Measurements from ENCODE around the gene RABGAP1L. TPM values are rescaled to one million over a fixed set of nuclear protein-coding genes. Genes with fewer than 3 reads are reported as not detected.
A peak's percentile ranks its signal among the peaks of the same experiment; 100 is the strongest.

RABGAP1L gene
- total and polyA plus RNA-seq, 10 of the 15 experiments (the other 5 are each of a cell fraction or from before 2014, with no cell fraction given), result 5.8 to 194 (median 113) TPM

DNA sequence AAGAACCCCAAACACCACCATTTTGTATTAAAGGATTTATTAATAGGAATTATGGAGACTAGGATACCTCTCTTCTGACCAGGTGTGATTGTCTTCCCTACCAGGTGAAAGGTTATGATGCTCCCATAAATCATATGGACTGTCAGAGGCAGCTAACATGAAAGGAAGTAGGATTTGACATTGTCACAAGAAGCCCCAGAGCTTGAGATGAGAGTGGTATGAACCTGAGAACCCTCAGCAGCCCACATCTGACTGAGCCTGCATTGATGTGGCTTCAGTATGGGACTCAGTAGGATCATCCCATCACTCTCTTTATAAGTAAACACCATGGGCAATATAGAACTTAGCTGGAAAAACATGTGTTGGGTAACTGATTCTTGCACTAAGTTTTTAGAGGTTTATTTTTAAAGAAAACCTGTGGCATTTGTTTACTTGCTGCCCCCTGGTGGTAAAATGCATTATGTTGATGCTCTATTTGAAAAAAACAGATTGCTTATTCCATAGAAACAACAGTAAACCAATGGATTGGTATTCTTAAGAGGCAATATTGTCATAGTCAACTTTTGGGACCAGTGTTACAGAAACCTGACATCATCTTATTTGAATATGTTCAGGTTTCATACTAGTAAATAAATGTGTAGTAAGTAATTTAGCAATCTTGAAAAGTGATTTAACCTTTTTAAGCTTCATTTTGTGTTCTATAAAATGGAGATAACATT is 823.8 kb downstream of the RABGAP1L start:
- H3K4me1 ChIP-seq (ENCODE audit: control insufficient read depth, insufficient read depth, low read length), result no peaks in the 10 kb centered on the region
- no TSS peak for BruUV-seq (replicated peaks)
- ChIA-PET POLR2A (no interaction called here), CTCF (interaction anchor here (0.6 to 6.4 kb wide), 42 partner anchors 8 to 721 kb away, joined by 3 to 54 read pairs (median 4); partner anchors contain the start of genes CACYBP and MRPS14), RAD21 (ENCODE audit: unreplicated experiment) (interaction anchor here (0.5 to 2.5 kb wide), 19 partner anchors 12 to 721 kb away, joined by 3 to 14 read pairs (median 3); no protein-coding TSS in a partner anchor), SMC1A (ENCODE audit: uncharacterized antibody, unreplicated experiment) (interaction anchor here (0.6 to 10.8 kb wide), 33 partner anchors 13 to 235 kb away, joined by 3 to 89 read pairs (median 4); partner anchors contain the start of gene CACYBP)
- DNase-seq (ENCODE audit: low read depth, low spot score), result no peak
- ATAC-seq, result no peak
- in situ Hi-C loops (cut with MboI) (no loop called here), intact Hi-C loops (cut with micrococcal nuclease; ENCODE audit: unreplicated experiment) (loop anchor here (1.0 kb wide), 1 partner anchor 213 kb away; no protein-coding TSS in a partner anchor)
- H3K27me3 ChIP-seq (replicated peaks in 1 of 2; ENCODE audit: control insufficient read depth in 2 of 2, insufficient read depth in 2 of 2, low read length in 1 of 2), result no peaks in the 10 kb centered on the region
- FAIRE-seq, result no peak
- H3K4me3 ChIP-seq, result no peak overlapping the region
- H3K79me2 ChIP-seq (ENCODE audit: control insufficient read depth, insufficient read depth, low read length), result no peaks in the 10 kb centered on the region
- H3K9ac ChIP-seq (ENCODE audit: control insufficient read depth, insufficient read depth, low read length), result no peak overlapping the region
- H4K20me1 ChIP-seq (ENCODE audit: control insufficient read depth, insufficient read depth), result no peaks in the 10 kb centered on the region
- no peak overlapping the region for H3K27ac ChIP-seq (ENCODE audit: control insufficient read depth, insufficient read depth)
- H3K4me2 ChIP-seq (ENCODE audit: control insufficient read depth, insufficient read depth), result no peak overlapping the region
- peaks cover 3 to 18% of the 10 kb centered on the region in 2 experiments for H3K36me3 ChIP-seq (ENCODE audit: control insufficient read depth in 2 of 2, insufficient read depth in 2 of 2, low read length in 1 of 2)
- no peak overlapping the region for H2AFZ ChIP-seq (ENCODE audit: control insufficient read depth, low read depth, low read length)
- H3K9me3 ChIP-seq (replicated peaks; ENCODE audit: control insufficient read depth, insufficient read depth, low read length), result peaks cover 9% of the 10 kb centered on the region
- no peak for TF ChIP-seq FOXM1 (IDR thresholded peaks at IDR 0.05; ENCODE audit: low read depth, low read length)
- TF ChIP-seq SMC3 (IDR thresholded peaks at IDR 0.05; ENCODE audit: borderline replicate concordance, low read length), result peak; percentile 74; the same call in 1 of the 2 replicates
- TF ChIP-seq LARP7 (IDR thresholded peaks at IDR 0.05), result no peak
- TF ChIP-seq, protein P1, sequence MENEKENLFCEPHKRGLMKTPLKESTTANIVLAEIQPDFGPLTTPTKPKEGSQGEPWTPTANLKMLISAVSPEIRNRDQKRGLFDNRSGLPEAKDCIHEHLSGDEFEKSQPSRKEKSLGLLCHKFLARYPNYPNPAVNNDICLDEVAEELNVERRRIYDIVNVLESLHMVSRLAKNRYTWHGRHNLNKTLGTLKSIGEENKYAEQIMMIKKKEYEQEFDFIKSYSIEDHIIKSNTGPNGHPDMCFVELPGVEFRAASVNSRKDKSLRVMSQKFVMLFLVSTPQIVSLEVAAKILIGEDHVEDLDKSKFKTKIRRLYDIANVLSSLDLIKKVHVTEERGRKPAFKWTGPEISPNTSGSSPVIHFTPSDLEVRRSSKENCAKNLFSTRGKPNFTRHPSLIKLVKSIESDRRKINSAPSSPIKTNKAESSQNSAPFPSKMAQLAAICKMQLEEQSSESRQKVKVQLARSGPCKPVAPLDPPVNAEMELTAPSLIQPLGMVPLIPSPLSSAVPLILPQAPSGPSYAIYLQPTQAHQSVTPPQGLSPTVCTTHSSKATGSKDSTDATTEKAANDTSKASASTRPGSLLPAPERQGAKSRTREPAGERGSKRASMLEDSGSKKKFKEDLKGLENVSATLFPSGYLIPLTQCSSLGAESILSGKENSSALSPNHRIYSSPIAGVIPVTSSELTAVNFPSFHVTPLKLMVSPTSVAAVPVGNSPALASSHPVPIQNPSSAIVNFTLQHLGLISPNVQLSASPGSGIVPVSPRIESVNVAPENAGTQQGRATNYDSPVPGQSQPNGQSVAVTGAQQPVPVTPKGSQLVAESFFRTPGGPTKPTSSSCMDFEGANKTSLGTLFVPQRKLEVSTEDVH (IDR thresholded peaks at IDR 0.05; ENCODE audit: low read depth, partially characterized antibody), result no peak
- TF ChIP-seq CREB1 (IDR thresholded peaks at IDR 0.05; ENCODE audit: low read depth), result no peak
- 0 out of 2 replicates have a peak, but pooled peaks have one; percentile 11 for TF ChIP-seq RAD51 (IDR thresholded peaks at IDR 0.05)
- no peak for TF ChIP-seq CHD2 (IDR thresholded peaks at IDR 0.05; ENCODE audit: borderline replicate concordance, low read depth, low read length)
- no peak for TF ChIP-seq MTA3 (IDR thresholded peaks at IDR 0.05; ENCODE audit: borderline replicate concordance, low read length)
- TF ChIP-seq, protein P2, sequence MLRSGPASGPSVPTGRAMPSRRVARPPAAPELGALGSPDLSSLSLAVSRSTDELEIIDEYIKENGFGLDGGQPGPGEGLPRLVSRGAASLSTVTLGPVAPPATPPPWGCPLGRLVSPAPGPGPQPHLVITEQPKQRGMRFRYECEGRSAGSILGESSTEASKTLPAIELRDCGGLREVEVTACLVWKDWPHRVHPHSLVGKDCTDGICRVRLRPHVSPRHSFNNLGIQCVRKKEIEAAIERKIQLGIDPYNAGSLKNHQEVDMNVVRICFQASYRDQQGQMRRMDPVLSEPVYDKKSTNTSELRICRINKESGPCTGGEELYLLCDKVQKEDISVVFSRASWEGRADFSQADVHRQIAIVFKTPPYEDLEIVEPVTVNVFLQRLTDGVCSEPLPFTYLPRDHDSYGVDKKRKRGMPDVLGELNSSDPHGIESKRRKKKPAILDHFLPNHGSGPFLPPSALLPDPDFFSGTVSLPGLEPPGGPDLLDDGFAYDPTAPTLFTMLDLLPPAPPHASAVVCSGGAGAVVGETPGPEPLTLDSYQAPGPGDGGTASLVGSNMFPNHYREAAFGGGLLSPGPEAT (IDR thresholded peaks at IDR 0.05; ENCODE audit: low read depth), result no peak
- TF ChIP-seq, protein P3, sequence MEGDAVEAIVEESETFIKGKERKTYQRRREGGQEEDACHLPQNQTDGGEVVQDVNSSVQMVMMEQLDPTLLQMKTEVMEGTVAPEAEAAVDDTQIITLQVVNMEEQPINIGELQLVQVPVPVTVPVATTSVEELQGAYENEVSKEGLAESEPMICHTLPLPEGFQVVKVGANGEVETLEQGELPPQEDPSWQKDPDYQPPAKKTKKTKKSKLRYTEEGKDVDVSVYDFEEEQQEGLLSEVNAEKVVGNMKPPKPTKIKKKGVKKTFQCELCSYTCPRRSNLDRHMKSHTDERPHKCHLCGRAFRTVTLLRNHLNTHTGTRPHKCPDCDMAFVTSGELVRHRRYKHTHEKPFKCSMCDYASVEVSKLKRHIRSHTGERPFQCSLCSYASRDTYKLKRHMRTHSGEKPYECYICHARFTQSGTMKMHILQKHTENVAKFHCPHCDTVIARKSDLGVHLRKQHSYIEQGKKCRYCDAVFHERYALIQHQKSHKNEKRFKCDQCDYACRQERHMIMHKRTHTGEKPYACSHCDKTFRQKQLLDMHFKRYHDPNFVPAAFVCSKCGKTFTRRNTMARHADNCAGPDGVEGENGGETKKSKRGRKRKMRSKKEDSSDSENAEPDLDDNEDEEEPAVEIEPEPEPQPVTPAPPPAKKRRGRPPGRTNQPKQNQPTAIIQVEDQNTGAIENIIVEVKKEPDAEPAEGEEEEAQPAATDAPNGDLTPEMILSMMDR (IDR thresholded peaks at IDR 0.05 in 2 of 3, conservative IDR thresholded peaks at IDR 0.05 in 1 of 3; ENCODE audit: control insufficient read depth in 2 of 3, extremely low read depth in 1 of 3, insufficient read depth in 1 of 3, low read depth in 3 of 3, low read length in 3 of 3), result peak; percentile 44 to 49 (median 49); a peak in 5 of 6 replicates
- TF ChIP-seq, protein P4, sequence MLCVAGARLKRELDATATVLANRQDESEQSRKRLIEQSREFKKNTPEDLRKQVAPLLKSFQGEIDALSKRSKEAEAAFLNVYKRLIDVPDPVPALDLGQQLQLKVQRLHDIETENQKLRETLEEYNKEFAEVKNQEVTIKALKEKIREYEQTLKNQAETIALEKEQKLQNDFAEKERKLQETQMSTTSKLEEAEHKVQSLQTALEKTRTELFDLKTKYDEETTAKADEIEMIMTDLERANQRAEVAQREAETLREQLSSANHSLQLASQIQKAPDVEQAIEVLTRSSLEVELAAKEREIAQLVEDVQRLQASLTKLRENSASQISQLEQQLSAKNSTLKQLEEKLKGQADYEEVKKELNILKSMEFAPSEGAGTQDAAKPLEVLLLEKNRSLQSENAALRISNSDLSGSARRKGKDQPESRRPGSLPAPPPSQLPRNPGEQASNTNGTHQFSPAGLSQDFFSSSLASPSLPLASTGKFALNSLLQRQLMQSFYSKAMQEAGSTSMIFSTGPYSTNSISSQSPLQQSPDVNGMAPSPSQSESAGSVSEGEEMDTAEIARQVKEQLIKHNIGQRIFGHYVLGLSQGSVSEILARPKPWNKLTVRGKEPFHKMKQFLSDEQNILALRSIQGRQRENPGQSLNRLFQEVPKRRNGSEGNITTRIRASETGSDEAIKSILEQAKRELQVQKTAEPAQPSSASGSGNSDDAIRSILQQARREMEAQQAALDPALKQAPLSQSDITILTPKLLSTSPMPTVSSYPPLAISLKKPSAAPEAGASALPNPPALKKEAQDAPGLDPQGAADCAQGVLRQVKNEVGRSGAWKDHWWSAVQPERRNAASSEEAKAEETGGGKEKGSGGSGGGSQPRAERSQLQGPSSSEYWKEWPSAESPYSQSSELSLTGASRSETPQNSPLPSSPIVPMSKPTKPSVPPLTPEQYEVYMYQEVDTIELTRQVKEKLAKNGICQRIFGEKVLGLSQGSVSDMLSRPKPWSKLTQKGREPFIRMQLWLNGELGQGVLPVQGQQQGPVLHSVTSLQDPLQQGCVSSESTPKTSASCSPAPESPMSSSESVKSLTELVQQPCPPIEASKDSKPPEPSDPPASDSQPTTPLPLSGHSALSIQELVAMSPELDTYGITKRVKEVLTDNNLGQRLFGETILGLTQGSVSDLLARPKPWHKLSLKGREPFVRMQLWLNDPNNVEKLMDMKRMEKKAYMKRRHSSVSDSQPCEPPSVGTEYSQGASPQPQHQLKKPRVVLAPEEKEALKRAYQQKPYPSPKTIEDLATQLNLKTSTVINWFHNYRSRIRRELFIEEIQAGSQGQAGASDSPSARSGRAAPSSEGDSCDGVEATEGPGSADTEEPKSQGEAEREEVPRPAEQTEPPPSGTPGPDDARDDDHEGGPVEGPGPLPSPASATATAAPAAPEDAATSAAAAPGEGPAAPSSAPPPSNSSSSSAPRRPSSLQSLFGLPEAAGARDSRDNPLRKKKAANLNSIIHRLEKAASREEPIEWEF (IDR thresholded peaks at IDR 0.05; ENCODE audit: insufficient replicate concordance, low read depth, low read length), result no peak

All from GM12878 (cell line).